ENCODE data around the gene LSR. TPM values are rescaled to one million over a fixed set of nuclear protein-coding genes. Genes with fewer than 3 reads are reported as not detected.

LSR gene
- total RNA-seq, 1 experiment from 2014 or later: 172 TPM

- no TSS peak for BruUV-seq (replicated peaks)
- intact Hi-C loops (cut with micrococcal nuclease; ENCODE audit: unreplicated experiment): no loop called here
- H3K27me3 ChIP-seq (replicated peaks; ENCODE audit: control insufficient read depth, insufficient read depth, low read length): no peaks in the 10 kb centered on the region
- no peaks in the 10 kb centered on the region for H3K9me3 Mint-ChIP-seq (ENCODE audit: unreplicated experiment)
- H3K36me3 Mint-ChIP-seq (ENCODE audit: insufficient read depth, unreplicated experiment): no peaks in the 10 kb centered on the region
- no peak overlapping the region for H3K4me3 Mint-ChIP-seq (ENCODE audit: unreplicated experiment)
- TF ChIP-seq CTCF (IDR thresholded peaks at IDR 0.05; ENCODE audit: insufficient read depth in 1 of 2, low read depth in 1 of 2, low read length in 1 of 2, severe bottlenecking in 1 of 2, unreplicated experiment in 1 of 2): no peak
- CTCF ChIA-PET: no interaction called here
- POLR2A ChIA-PET: no interaction called here
- H3K27ac Mint-ChIP-seq (ENCODE audit: unreplicated experiment): no peak overlapping the region
- H3K4me1 Mint-ChIP-seq (ENCODE audit: low read depth, unreplicated experiment): peaks cover 11% of the 10 kb centered on the region
- H3K9me3 ChIP-seq: no peaks in the 10 kb centered on the region
- no peak for DNase-seq
- H3K36me3 ChIP-seq (ENCODE audit: control insufficient read depth, insufficient read depth, low read length): no peaks in the 10 kb centered on the region
- H3K4me1 ChIP-seq: peaks cover 22% of the 10 kb centered on the region
- no peaks in the 10 kb centered on the region for H3K27me3 Mint-ChIP-seq (ENCODE audit: insufficient read depth, unreplicated experiment)
- H3K4me3 ChIP-seq (ENCODE audit: low read depth, low read length): no peak overlapping the region
Observed at GRCh38 chr19:35305181-35305580, 56.4 kb downstream of the LSR start.

- H3K36me3 Mint-ChIP-seq (ENCODE audit: insufficient read depth, unreplicated experiment): no peaks in the 10 kb centered on the region
- no peak overlapping the region for H3K4me3 Mint-ChIP-seq (ENCODE audit: unreplicated experiment)
- peak in 1 of 2 experiments; percentile 56 for DNase-seq
- ChIA-PET POLR2A (no interaction called here), CTCF (interaction anchor here (0.6 to 1.7 kb wide), 4 partner anchors 180 to 341 kb away, joined by 3 to 4 read pairs (median 3); partner anchors contain the start of gene COX6B1)
- peak; percentile 52 to 69 for TF ChIP-seq CTCF (IDR thresholded peaks at IDR 0.05; ENCODE audit: insufficient read depth in 1 of 2, low read depth in 1 of 2, low read length in 1 of 2, severe bottlenecking in 1 of 2, unreplicated experiment in 1 of 2)
- Histone ChIP-seq H3K9me3 (no peaks in the 10 kb centered on the region), H3K4me1 (peaks cover 34% of the 10 kb centered on the region), H3K36me3 (ENCODE audit: control insufficient read depth, insufficient read depth, low read length) (no peaks in the 10 kb centered on the region), H3K4me3 (ENCODE audit: low read depth, low read length) (no peak overlapping the region), H3K27me3 (replicated peaks; ENCODE audit: control insufficient read depth, insufficient read depth, low read length) (no peaks in the 10 kb centered on the region)
- peak overlapping the region; percentile 65 for H3K27ac Mint-ChIP-seq (ENCODE audit: unreplicated experiment)
- peaks cover 12% of the 10 kb centered on the region for H3K4me1 Mint-ChIP-seq (ENCODE audit: low read depth, unreplicated experiment)
- intact Hi-C loops (cut with micrococcal nuclease; ENCODE audit: unreplicated experiment): no loop called here
- no TSS peak for BruUV-seq (replicated peaks)
- H3K27me3 Mint-ChIP-seq (ENCODE audit: insufficient read depth, unreplicated experiment): no peaks in the 10 kb centered on the region
- H3K9me3 Mint-ChIP-seq (ENCODE audit: unreplicated experiment): no peaks in the 10 kb centered on the region
Observed at GRCh38 chr19:35306473-35307246, 57.9 kb downstream of the LSR start.

GRCh38 chr19:35307931-35308330 is 59.1 kb downstream of the LSR start:
- POLR2A ChIA-PET: no interaction called here
- Mint-ChIP-seq H3K4me3 (ENCODE audit: unreplicated experiment) (no peak overlapping the region), H3K27me3 (ENCODE audit: insufficient read depth, unreplicated experiment) (no peaks in the 10 kb centered on the region)

More at GRCh38 chr19:35307931-35308330, 59.1 kb downstream of the LSR start:
- Histone ChIP-seq H3K9me3 (no peaks in the 10 kb centered on the region), H3K4me1 (peaks cover 41% of the 10 kb centered on the region), H3K27me3 (replicated peaks; ENCODE audit: control insufficient read depth, insufficient read depth, low read length) (no peaks in the 10 kb centered on the region), H3K4me3 (ENCODE audit: low read depth, low read length) (no peak overlapping the region), H3K36me3 (ENCODE audit: control insufficient read depth, insufficient read depth, low read length) (no peaks in the 10 kb centered on the region)
- CTCF ChIA-PET: interaction anchor here (1.7 kb wide), 1 partner anchor 203 kb away, joined by 3 read pairs; no protein-coding TSS in a partner anchor
- Mint-ChIP-seq H3K4me1 (ENCODE audit: low read depth, unreplicated experiment) (peaks cover 18% of the 10 kb centered on the region), H3K9me3 (ENCODE audit: unreplicated experiment) (no peaks in the 10 kb centered on the region), H3K27ac (ENCODE audit: unreplicated experiment) (no peak overlapping the region), H3K36me3 (ENCODE audit: insufficient read depth, unreplicated experiment) (no peaks in the 10 kb centered on the region)
- no peak for TF ChIP-seq CTCF (IDR thresholded peaks at IDR 0.05; ENCODE audit: insufficient read depth in 1 of 2, low read depth in 1 of 2, low read length in 1 of 2, severe bottlenecking in 1 of 2, unreplicated experiment in 1 of 2)
- no peak for DNase-seq
- no TSS peak for BruUV-seq (replicated peaks)
- intact Hi-C loops (cut with micrococcal nuclease; ENCODE audit: unreplicated experiment): no loop called here
